Caco-2 (cell line): ENCODE data around the gene MMP17. TPM values are rescaled to one million over a fixed set of nuclear protein-coding genes. Genes with fewer than 3 reads are reported as not detected.

Source experiments
- BruUV-seq: library from RNA; stranded (reverse); fragments of 400-500 nt; replicated peaks from 2 replicates; lab custom pipeline; 2021; lab: Mats Ljungman, UMichigan
- CTCF ChIA-PET: fragments of 300-600 bp; sonication (Branson Sonifier 250); formaldehyde crosslinking; loops from one replicate; lab custom pipeline; 2022; ENCODE audit warnings: antibody characterized with exemption; lab: Charles Lee
- POLR2A ChIA-PET: fragments of 300-600 bp; sonication (Branson Sonifier 250); formaldehyde crosslinking; loops from one replicate; lab custom pipeline; 2022; ENCODE audit warnings: antibody characterized with exemption; lab: Charles Lee
- DNase-seq, 2 experiments: peaks; one replicate each; pipeline versions ENCODE4 v3.0.0 to v3.0.0-alpha.2; 2020 to 2022
- H3K27me3 ChIP-seq: replicated peaks from 2 replicates; pipeline ENCODE4 v1.6.0; 2011; ENCODE audit warnings: low read length; ENCODE audit not compliant: control insufficient read depth, insufficient read depth
- H3K36me3 ChIP-seq: 2 replicates; pipeline ENCODE4 v1.5.1; 2011; ENCODE audit warnings: low read length; ENCODE audit not compliant: control insufficient read depth, insufficient read depth
- H3K4me1 ChIP-seq: fragments of 250-450 bp; sonication (Bioruptor Pico); 2 replicates; pipeline ENCODE4 v1.5.1; 2020; ENCODE audit warnings: mild to moderate bottlenecking
- H3K4me3 ChIP-seq: 2 replicates; pipeline ENCODE4 v1.5.1; 2011; ENCODE audit warnings: low read depth, mild to moderate bottlenecking, control low read depth, low read length
- H3K9me3 ChIP-seq: fragments of 250-450 bp; sonication (Bioruptor Pico); 2 replicates; pipeline ENCODE4 v1.5.1; 2020; ENCODE audit warnings: mild to moderate bottlenecking, moderate library complexity
- H3K27ac Mint-ChIP-seq: one replicate; pipeline ENCODE4 v1.8.0; 2022; ENCODE audit warnings: mixed read lengths; ENCODE audit not compliant: unreplicated experiment
- H3K27me3 Mint-ChIP-seq: one replicate; pipeline ENCODE4 v1.8.0; 2022; ENCODE audit warnings: mixed read lengths; ENCODE audit not compliant: insufficient read depth, unreplicated experiment
- H3K36me3 Mint-ChIP-seq: one replicate; pipeline ENCODE4 v1.8.0; 2022; ENCODE audit warnings: mild to moderate bottlenecking, mixed read lengths; ENCODE audit not compliant: insufficient read depth, unreplicated experiment
- H3K4me1 Mint-ChIP-seq: one replicate; pipeline ENCODE4 v1.8.0; 2022; ENCODE audit warnings: low read depth, mixed read lengths; ENCODE audit not compliant: unreplicated experiment
- H3K4me3 Mint-ChIP-seq: one replicate; pipeline ENCODE4 v1.8.0; 2022; ENCODE audit warnings: mild to moderate bottlenecking, moderate library complexity, mixed read lengths; ENCODE audit not compliant: unreplicated experiment
- H3K9me3 Mint-ChIP-seq: one replicate; pipeline ENCODE4 v1.8.0; 2022; ENCODE audit warnings: mixed read lengths; ENCODE audit not compliant: unreplicated experiment
- intact Hi-C: fragments of 100-400 bp; cut with micrococcal nuclease; formaldehyde crosslinking; loops from one replicate; pipeline ENCODE4 v1.10.0; 2022; ENCODE audit not compliant: unreplicated experiment
- total RNA-seq: library from RNA; stranded (reverse); gene quantifications from 2 replicates; pipeline ENCODE4 v1.2.3, GENCODE V29; 2022
- TF ChIP-seq, protein P1 (sequence below), 2 experiments: fragments of 200-600 bp in 1 of 2; IDR thresholded peaks; 1 replicate in 1 of 2; 2 replicates in 1 of 2; pipeline versions ENCODE4 v1.5.1 to v1.8.0; 2011 to 2022; ENCODE audit warnings: antibody characterized with exemption in 1 of 2, control low read depth in 1 of 2, inconsistent platforms in 1 of 2, low read depth in 1 of 2, low read length in 1 of 2, mild to moderate bottlenecking in 1 of 2, moderate library complexity in 1 of 2; ENCODE audit not compliant: insufficient read depth in 1 of 2, severe bottlenecking in 1 of 2, unreplicated experiment in 1 of 2

The MMP17 gene
- total RNA-seq, 1 experiment from 2014 or later: 4.6 TPM

DNA sequence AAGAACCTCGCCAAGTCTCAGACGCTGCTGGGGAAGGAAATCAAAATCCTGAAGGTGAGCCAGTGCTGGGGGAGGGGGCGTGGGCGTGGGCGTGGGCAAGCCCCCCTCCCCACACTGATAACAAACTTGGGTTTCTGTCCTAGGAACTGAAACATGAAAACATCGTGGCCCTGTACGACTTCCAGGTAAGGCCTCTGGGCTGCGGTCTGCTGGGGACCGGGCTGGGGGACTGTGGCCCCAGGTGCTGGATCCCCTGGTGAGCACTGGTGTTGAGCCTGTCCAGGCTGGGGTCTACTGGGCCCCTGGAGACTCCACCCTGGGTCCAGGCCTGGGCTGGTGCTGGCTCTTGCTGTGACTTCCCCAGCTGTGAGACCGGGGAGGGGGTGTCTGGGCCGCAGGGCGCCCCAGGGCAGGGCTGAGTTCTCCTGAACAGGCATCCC is 67.5 kb downstream of the MMP17 start:
- BruUV-seq: no TSS peak
- H3K4me3 ChIP-seq: peak overlapping the region; percentile 75
- H3K9me3 Mint-ChIP-seq: no peaks in the 10 kb centered on the region
- H3K36me3 ChIP-seq: no peaks in the 10 kb centered on the region; the same call in 1 of the 2 replicates
- no peaks in the 10 kb centered on the region for H3K27me3 Mint-ChIP-seq
- DNase-seq: no peak
- intact Hi-C loops: loop anchor here (1.0 to 5.0 kb wide), 3 partner anchors 34 to 58 kb away; partner anchors contain the start of gene PUS1
- H3K36me3 Mint-ChIP-seq: peaks cover 30% of the 10 kb centered on the region
- peaks cover 7% of the 10 kb centered on the region for H3K4me1 Mint-ChIP-seq
- no peaks in the 10 kb centered on the region for H3K9me3 ChIP-seq
- no peaks in the 10 kb centered on the region for H3K27me3 ChIP-seq
- peaks cover 5% of the 10 kb centered on the region; the same call in 1 of the 2 replicates for H3K4me1 ChIP-seq
- TF ChIP-seq, protein P1, sequence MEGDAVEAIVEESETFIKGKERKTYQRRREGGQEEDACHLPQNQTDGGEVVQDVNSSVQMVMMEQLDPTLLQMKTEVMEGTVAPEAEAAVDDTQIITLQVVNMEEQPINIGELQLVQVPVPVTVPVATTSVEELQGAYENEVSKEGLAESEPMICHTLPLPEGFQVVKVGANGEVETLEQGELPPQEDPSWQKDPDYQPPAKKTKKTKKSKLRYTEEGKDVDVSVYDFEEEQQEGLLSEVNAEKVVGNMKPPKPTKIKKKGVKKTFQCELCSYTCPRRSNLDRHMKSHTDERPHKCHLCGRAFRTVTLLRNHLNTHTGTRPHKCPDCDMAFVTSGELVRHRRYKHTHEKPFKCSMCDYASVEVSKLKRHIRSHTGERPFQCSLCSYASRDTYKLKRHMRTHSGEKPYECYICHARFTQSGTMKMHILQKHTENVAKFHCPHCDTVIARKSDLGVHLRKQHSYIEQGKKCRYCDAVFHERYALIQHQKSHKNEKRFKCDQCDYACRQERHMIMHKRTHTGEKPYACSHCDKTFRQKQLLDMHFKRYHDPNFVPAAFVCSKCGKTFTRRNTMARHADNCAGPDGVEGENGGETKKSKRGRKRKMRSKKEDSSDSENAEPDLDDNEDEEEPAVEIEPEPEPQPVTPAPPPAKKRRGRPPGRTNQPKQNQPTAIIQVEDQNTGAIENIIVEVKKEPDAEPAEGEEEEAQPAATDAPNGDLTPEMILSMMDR (IDR thresholded peaks at IDR 0.05; ENCODE audit: insufficient read depth in 1 of 2, low read depth in 1 of 2, low read length in 1 of 2, severe bottlenecking in 1 of 2, unreplicated experiment in 1 of 2): no peak
- peak overlapping the region; percentile 85 for H3K27ac Mint-ChIP-seq
- CTCF ChIA-PET: no interaction called here
- POLR2A ChIA-PET: no interaction called here
- H3K4me3 Mint-ChIP-seq: peak overlapping the region; percentile 83

DNA sequence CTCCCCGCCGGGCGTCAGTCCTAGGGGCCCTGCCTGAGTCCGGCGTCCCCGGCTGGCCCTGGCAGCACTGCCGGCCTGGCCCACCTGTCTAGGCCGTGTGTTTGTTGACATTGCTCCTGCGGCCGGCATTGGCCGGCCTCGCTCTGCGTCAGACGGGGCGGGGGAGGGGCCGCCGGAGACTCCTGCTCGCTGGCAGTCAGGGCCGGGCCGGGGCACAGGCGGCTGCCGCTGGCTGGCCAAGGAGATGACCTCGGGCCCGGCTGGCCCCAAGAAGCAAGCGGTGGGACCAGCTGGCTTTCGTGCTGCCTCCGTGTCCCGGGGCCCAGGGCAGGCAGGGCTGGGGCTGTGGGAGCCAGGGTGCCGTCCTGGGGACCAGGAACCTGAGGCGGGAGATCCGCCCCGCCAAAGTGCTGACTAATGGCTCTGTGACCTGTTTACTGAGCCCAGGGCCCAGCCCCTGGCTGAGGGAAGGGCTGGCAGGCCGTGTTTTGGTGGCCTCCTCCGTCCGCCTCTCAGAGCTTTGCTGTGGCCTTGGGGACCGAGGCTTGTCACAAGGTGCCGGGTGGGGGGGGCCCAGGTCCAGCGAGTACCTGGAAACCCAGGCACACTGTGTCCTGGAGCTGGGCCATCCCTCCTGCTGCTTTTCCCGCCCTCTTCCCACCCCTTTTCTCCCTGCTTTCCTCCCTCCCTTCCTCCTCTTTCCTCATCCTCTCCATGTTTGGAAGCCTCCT is 68.1 kb downstream of the MMP17 start:
- intact Hi-C loops: loop anchor here (1.0 to 5.0 kb wide), 3 partner anchors 33 to 59 kb away; partner anchors contain the start of gene PUS1
- ChIA-PET POLR2A (no interaction called here), CTCF (no interaction called here)

DNA sequence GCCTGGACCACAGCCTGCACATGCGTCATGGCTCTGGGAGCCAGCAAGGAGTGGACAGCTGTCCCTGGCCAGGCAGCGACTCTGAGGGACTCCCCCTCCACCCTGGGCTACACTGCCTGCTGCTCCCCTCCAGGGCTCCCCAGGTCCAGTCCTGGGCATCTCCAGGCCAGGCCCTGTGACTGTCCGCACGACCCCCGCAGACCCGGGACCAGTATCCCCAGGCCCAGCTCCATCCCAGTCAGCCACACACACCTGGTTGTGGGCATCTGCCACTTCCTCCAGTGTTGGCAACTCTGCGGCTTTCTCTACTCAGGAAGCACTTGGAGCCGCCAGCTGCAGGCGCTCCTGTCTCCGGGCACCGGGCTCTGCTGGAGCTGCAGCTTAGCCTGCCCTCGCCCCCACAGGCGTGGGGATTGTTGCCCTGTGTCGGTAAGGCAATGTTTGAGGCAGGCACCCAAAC is 68.6 kb downstream of the MMP17 start:
- Mint-ChIP-seq H3K27ac (no peak overlapping the region), H3K4me1 (peaks cover 7% of the 10 kb centered on the region), H3K4me3 (peak overlapping the region; percentile 83), H3K36me3 (peaks cover 30% of the 10 kb centered on the region), H3K9me3 (no peaks in the 10 kb centered on the region), H3K27me3 (no peaks in the 10 kb centered on the region)
- peaks cover 5% of the 10 kb centered on the region; the same call in 1 of the 2 replicates for H3K4me1 ChIP-seq
- intact Hi-C loops: loop anchor here (1.0 to 5.0 kb wide), 3 partner anchors 32 to 60 kb away; partner anchors contain the start of gene PUS1
- DNase-seq: no peak
- peak overlapping the region; percentile 75 for H3K4me3 ChIP-seq
- ChIA-PET CTCF (no interaction called here), POLR2A (no interaction called here)
- H3K36me3 ChIP-seq: no peaks in the 10 kb centered on the region; the same call in 1 of the 2 replicates
- H3K27me3 ChIP-seq: no peaks in the 10 kb centered on the region
- no peaks in the 10 kb centered on the region for H3K9me3 ChIP-seq
- TF ChIP-seq, protein P1 (IDR thresholded peaks at IDR 0.05; ENCODE audit: insufficient read depth in 1 of 2, low read depth in 1 of 2, low read length in 1 of 2, severe bottlenecking in 1 of 2, unreplicated experiment in 1 of 2): no peak
- no TSS peak for BruUV-seq

More for the DNA sequence above, 68.1 kb downstream of the MMP17 start:
- no TSS peak for BruUV-seq
- no peaks in the 10 kb centered on the region for H3K9me3 Mint-ChIP-seq
- Histone ChIP-seq H3K9me3 (no peaks in the 10 kb centered on the region), H3K4me1 (peaks cover 5% of the 10 kb centered on the region; the same call in 1 of the 2 replicates), H3K27me3 (no peaks in the 10 kb centered on the region), H3K36me3 (no peaks in the 10 kb centered on the region; the same call in 1 of the 2 replicates), H3K4me3 (peak overlapping the region; percentile 75)
- H3K27me3 Mint-ChIP-seq: no peaks in the 10 kb centered on the region
- peak overlapping the region; percentile 83 for H3K4me3 Mint-ChIP-seq
- TF ChIP-seq, protein P1 (IDR thresholded peaks at IDR 0.05; ENCODE audit: insufficient read depth in 1 of 2, low read depth in 1 of 2, low read length in 1 of 2, severe bottlenecking in 1 of 2, unreplicated experiment in 1 of 2): no peak
- H3K4me1 Mint-ChIP-seq: peaks cover 7% of the 10 kb centered on the region
- H3K27ac Mint-ChIP-seq: peak overlapping the region; percentile 85
- DNase-seq: peak; percentile 91 to 92
- H3K36me3 Mint-ChIP-seq: peaks cover 30% of the 10 kb centered on the region
